HG03378 (cell line): ENCODE measurements around the gene CDKN1A.

Source experiments
- ATAC-seq: cut with Tn5 transposase; IDR thresholded peaks from one replicate; pipeline ENCODE4 v1.9.1; 2021; ENCODE audit warnings: mild to moderate bottlenecking, moderate library complexity; ENCODE audit not compliant: unreplicated experiment

The CDKN1A gene

GRCh38 chr6:36677059-36677749, 1.3 kb upstream of the CDKN1A start:
- ATAC-seq, result no peak

DNA sequence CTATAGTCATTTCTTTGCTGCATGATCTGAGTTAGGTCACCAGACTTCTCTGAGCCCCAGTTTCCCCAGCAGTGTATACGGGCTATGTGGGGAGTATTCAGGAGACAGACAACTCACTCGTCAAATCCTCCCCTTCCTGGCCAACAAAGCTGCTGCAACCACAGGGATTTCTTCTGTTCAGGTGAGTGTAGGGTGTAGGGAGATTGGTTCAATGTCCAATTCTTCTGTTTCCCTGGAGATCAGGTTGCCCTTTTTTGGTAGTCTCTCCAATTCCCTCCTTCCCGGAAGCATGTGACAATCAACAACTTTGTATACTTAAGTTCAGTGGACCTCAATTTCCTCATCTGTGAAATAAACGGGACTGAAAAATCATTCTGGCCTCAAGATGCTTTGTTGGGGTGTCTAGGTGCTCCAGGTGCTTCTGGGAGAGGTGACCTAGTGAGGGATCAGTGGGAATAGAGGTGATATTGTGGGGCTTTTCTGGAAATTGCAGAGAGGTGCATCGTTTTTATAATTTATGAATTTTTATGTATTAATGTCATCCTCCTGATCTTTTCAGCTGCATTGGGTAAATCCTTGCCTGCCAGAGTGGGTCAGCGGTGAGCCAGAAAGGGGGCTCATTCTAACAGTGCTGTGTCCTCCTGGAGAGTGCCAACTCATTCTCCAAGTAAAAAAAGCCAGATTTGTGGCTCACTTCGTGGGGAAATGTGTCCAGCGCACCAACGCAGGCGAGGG, 594 bp upstream of the CDKN1A start:
- ATAC-seq, result no peak

GRCh38 chr6:36679043-36679833, 724 bp downstream of the CDKN1A start:
- ATAC-seq, result no peak

DNA sequence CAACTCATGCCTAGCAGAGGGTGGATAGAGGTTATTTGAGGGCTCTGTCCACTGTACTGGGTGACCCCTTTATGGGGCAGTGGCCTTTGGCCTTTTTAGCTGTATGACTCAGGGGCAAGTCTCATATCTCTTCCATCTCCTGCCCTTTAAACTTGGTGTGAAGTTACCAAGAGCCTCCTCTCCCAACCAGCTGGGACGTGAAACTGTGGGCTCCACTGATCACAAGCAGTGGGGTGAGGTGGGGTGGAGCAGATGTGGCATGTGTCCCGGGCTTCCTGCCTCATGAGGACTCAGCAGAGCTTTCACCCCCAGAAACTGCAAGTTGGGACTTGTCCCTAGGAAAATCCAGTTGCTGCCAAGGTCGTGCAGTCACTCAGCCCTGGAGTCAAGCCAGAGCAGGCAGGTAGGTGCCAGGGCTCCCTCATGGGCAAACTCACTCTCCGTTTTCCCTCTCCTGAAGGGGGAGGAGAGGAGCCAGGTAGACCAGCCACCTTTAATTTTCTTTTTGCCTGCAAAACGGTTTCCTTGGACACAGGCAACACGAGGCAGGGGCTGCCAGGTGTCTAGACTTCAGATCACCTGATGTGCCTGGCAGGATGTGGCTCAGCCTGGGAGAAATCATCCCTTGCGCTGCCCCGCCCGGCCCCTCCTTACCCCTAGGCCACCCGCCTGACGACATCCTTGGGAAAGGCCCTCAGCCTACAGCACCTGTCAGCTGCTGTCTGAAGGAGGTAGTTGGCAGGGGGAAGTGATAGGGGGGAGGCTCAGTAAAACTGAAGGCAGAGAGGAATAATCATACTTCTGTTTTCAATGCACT, 4.0 kb downstream of the CDKN1A start:
- no peak for ATAC-seq

- ATAC-seq, result no peak
Observed at GRCh38 chr6:36683145-36683655, 4.7 kb downstream of the CDKN1A start.

- no peak for ATAC-seq
Observed at GRCh38 chr6:36683656-36684446, 5.3 kb downstream of the CDKN1A start.

GRCh38 chr6:36684447-36684812, 5.9 kb downstream of the CDKN1A start:
- no peak for ATAC-seq

GRCh38 chr6:36685166-36685924, 6.8 kb downstream of the CDKN1A start:
- ATAC-seq, result no peak

DNA sequence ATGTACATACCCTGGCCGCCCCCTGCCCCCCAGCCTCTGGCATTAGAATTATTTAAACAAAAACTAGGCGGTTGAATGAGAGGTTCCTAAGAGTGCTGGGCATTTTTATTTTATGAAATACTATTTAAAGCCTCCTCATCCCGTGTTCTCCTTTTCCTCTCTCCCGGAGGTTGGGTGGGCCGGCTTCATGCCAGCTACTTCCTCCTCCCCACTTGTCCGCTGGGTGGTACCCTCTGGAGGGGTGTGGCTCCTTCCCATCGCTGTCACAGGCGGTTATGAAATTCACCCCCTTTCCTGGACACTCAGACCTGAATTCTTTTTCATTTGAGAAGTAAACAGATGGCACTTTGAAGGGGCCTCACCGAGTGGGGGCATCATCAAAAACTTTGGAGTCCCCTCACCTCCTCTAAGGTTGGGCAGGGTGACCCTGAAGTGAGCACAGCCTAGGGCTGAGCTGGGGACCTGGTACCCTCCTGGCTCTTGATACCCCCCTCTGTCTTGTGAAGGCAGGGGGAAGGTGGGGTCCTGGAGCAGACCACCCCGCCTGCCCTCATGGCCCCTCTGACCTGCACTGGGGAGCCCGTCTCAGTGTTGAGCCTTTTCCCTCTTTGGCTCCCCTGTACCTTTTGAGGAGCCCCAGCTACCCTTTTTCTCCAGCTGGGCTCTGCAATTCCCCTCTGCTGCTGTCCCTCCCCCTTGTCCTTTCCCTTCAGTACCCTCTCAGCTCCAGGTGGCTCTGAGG, 7.6 kb downstream of the CDKN1A start:
- no peak for ATAC-seq

GRCh38 chr6:36686668-36687513, 8.4 kb downstream of the CDKN1A start:
- no peak for ATAC-seq

GRCh38 chr6:36688063-36688738, 9.7 kb downstream of the CDKN1A start:
- no peak for ATAC-seq

DNA sequence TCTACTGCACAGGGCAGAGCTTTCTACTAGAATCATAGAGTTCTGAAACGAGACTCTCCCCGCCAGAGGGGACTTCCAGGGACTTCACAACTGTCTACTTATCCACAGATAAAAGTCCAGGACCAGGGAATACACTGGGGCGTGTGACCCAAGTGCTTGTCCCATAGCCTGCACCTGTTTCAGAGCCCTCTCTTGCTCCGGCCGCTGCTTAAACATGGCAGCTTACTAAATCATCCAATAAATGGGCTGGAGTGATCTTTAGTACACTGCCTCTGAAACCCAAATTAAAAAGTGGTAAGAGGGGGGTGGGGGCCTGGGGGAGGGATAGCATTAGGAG, 10.2 kb downstream of the CDKN1A start:
- ATAC-seq, result no peak

- no peak for ATAC-seq
Observed at GRCh38 chr6:36691011-36691410, 12.5 kb downstream of the CDKN1A start.

GRCh38 chr6:36691612-36692011, 13.1 kb downstream of the CDKN1A start:
- no peak for ATAC-seq

DNA sequence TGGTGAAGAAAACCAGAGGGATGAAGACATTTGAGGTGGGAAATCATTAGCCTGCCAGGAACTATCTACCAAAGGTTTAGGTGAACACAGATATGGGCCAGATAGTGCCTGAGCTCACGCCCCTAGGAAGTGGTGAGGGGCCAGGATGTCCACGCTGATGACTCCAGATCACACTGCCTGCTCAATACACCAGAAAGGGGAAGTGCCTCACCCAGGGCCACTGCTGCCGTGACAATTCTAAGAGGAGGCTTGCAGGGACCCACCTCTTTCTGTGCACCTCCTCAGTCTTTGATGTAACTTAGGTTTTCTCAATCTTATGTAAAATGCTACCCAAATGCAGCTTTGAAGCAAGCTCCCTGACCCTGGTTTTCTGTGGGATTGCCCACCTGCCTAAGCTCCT, 13.7 kb downstream of the CDKN1A start:
- no peak for ATAC-seq

GRCh38 chr6:36692861-36693702, 14.6 kb downstream of the CDKN1A start:
- ATAC-seq, result no peak
